Aorta (tissue), 5 donors: ENCODE data around the gene TTLL8. TPM values are rescaled to one million over a fixed set of nuclear protein-coding genes. Genes with fewer than 3 reads are reported as not detected.
A peak's percentile ranks its signal among the peaks of the same experiment; 100 is the strongest.

ENCODE experiments used
- ATAC-seq: fragments of 200-7000 bp; cut with Tn5 transposase; one replicate; pipeline ENCODE4 v1.9.1; 2022; ENCODE audit warnings: moderate library complexity; ENCODE audit not compliant: low FRiP score
- DNase-seq, 2 donors: peaks; one replicate each; pipeline ENCODE4 v3.0.0-alpha.2; 2020
- H3K27ac ChIP-seq, 2 donors: one replicate each; pipeline ENCODE4 v1.5.1; 2013; ENCODE audit warnings: low read length in 2 of 2, mild to moderate bottlenecking in 2 of 2, moderate library complexity in 2 of 2, control low read depth in 1 of 2, inconsistent platforms in 1 of 2, low read depth in 1 of 2
- H3K27me3 ChIP-seq, 2 donors: one replicate each; pipeline ENCODE4 v1.6.1; 2013; ENCODE audit warnings: control low read depth in 1 of 2, low read length in 1 of 2, mild to moderate bottlenecking in 1 of 2, moderate library complexity in 1 of 2; ENCODE audit not compliant: insufficient read depth in 2 of 2, control insufficient read depth in 1 of 2
- H3K36me3 ChIP-seq, 2 donors: one replicate each; pipeline ENCODE4 v1.6.1; 2013; ENCODE audit warnings: control low read depth in 1 of 2, low read length in 1 of 2, mild to moderate bottlenecking in 1 of 2; ENCODE audit not compliant: insufficient read depth in 2 of 2, control insufficient read depth in 1 of 2
- H3K4me1 ChIP-seq, 2 donors: one replicate each; pipeline ENCODE4 v1.6.1; 2013; ENCODE audit warnings: low read length in 2 of 2, control low read depth in 1 of 2, mild to moderate bottlenecking in 1 of 2, moderate library complexity in 1 of 2; ENCODE audit not compliant: insufficient read depth in 2 of 2, control insufficient read depth in 1 of 2
- H3K4me3 ChIP-seq, 2 donors: one replicate each; pipeline ENCODE4 v1.5.1; 2013; ENCODE audit warnings: low read length in 2 of 2, control low read depth in 1 of 2, mild to moderate bottlenecking in 1 of 2
- H3K9me3 ChIP-seq: one replicate; pipeline ENCODE4 v1.6.1; 2013; ENCODE audit warnings: mild to moderate bottlenecking, low read length; ENCODE audit not compliant: control insufficient read depth
- WGBS, 2 donors: extraction: QIAGEN DNeasy Blood & Tissue Kit; methylation state at CpG; one replicate each; pipeline ENCODE4 v1.1.7; 2013; 5-methylcytosine and 5-hydroxymethylcytosine counted together
- intact Hi-C, 2 donors: fragments of 100-400 bp; cut with DNase I; formaldehyde crosslinking; loops; one replicate each; pipeline versions ENCODE4 v1.14.2 to v1.15.0; 2022
- polyA plus RNA-seq, 2 donors: library from polyadenylated mRNA; stranded (reverse); fragments of 200-250 nt; gene quantifications; one replicate each; pipeline ENCODE4 v1.2.3, GENCODE V29; 2013
- total RNA-seq, 2 donors: library from RNA; stranded (reverse); fragmentation: NEBNext Ultra II Directional; extraction: Animal tissue kit (Norgen Biotek cat#: 25700); gene quantifications; one replicate each; pipeline ENCODE4 v1.2.1, GENCODE V29; 2021
- donor health status: healthy with polysubstance abuse.
- donor health status: Bipolar disorder and iron deficiency.
- donor health status: DM: no; HTN: no; CAD: no.
- donor health status: DM: no; HTN: no; CAD: no.
- donor health status: DM: yes; HTN: yes; CAD: no.

The TTLL8 gene
- total and polyA plus RNA-seq, 4 donors = not detected

DNA sequence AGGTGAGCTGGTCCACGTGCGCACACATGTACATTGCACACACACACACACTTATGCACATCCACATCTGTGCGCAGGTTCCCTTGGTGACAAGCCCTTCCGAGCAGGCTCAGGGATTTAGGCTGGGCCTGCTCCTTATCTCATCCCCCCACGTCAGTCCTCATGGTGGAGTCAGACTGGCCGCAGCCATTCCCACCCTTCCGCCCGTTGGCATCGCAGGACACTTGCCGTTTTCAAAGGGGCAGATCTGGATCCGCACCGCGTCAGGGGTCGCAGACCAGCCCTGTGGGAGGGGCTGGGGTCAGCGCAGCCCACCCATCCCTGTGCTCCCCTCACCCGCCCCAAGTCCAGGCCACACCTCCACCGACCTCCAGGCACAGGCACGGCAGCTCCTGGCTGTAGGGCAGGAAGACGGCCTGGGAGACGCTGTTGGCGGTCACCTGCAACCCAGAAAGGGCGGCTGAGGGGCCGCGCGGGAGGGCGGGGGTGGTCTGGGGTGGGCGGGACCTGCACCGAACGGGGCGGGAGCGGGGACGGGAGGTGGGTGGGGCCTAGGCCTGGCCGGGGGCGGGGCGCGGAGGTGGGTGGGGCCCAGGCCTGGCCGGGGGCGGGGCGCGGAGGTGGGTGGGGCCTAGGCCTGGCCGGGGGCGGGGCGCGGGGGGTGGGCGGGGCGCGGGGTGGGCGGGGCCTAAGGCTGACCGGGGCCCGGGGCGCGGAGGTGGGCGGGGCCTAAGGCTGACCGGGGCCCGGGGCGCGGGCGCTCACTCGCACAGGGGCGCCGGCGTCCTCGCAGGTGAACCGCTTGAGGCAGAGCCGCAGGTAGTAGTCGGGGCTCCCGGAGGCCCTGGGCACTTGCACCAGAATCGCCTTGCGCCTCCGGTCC, 58.8 kb downstream of the TTLL8 start:
- peak in 1 of 2 donors; percentile 55 for DNase-seq
- H3K4me3 ChIP-seq = no peak overlapping the region

GRCh38 chr22:49998718-49999062, 59.4 kb downstream of the TTLL8 start:
- ATAC-seq = no peak
- H3K4me3 ChIP-seq = no peak overlapping the region
- H3K36me3 ChIP-seq = no peaks in the 10 kb centered on the region
- no peaks in the 10 kb centered on the region for H3K9me3 ChIP-seq
- no peak overlapping the region for H3K27ac ChIP-seq
- peak in 1 of 2 donors; percentile 55 for DNase-seq
- no peaks in the 10 kb centered on the region for H3K27me3 ChIP-seq
- H3K4me1 ChIP-seq = no peaks in the 10 kb centered on the region
- 92 to 93% methylated on average over 14 of the region's 14 CpGs for WGBS, 2 donors
- intact Hi-C loops = no loop called here

More for the DNA sequence above, 58.8 kb downstream of the TTLL8 start:
- no peaks in the 10 kb centered on the region for H3K4me1 ChIP-seq
- no peaks in the 10 kb centered on the region for H3K27me3 ChIP-seq
- H3K36me3 ChIP-seq = no peaks in the 10 kb centered on the region
- ATAC-seq = no peak
- H3K9me3 ChIP-seq = no peaks in the 10 kb centered on the region
- intact Hi-C loops = no loop called here
- no peak overlapping the region for H3K27ac ChIP-seq
- WGBS, 2 donors = 12 to 20% methylated on average over 31 to 70 of the region's 70 CpGs

- H3K36me3 ChIP-seq = no peaks in the 10 kb centered on the region
- H3K4me3 ChIP-seq = no peak overlapping the region
- H3K27me3 ChIP-seq = no peaks in the 10 kb centered on the region
- intact Hi-C loops = no loop called here
- no peak for ATAC-seq
- H3K4me1 ChIP-seq = no peaks in the 10 kb centered on the region
- DNase-seq = peak in 1 of 2 donors; percentile 70
- WGBS, 2 donors = 93 to 95% methylated on average over 19 to 21 of the region's 21 CpGs
- H3K27ac ChIP-seq = no peak overlapping the region
- no peaks in the 10 kb centered on the region for H3K9me3 ChIP-seq
Measured at GRCh38 chr22:49997932-49998717, 60.0 kb downstream of the TTLL8 start.

DNA sequence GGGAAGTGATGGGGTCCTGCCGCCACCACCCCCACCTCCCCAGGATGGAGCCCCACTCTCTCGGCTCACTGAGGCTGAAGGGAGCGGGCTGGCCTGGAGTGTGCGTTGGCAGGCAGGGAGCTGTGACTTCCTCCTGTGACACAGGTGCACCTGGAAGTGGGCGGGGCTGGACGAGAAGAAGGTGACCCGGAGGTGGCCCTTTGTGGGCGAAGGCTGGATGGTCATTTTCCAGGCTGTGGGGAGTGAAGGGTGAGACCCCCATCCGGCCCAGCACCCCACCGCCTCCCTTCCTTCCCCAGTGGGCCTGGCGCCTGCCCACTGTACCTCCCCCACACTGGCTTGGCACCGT, 60.9 kb downstream of the TTLL8 start:
- DNase-seq (peak in 1 of 2 donors; percentile 55), ATAC-seq (no peak)
- 92 to 94% methylated on average over 8 to 12 of the region's 12 CpGs for WGBS, 2 donors
- intact Hi-C loops = no loop called here
- Histone ChIP-seq H3K36me3 (no peaks in the 10 kb centered on the region), H3K27ac (no peak overlapping the region), H3K9me3 (no peaks in the 10 kb centered on the region), H3K4me1 (no peaks in the 10 kb centered on the region), H3K27me3 (no peaks in the 10 kb centered on the region), H3K4me3 (no peak overlapping the region)

DNA sequence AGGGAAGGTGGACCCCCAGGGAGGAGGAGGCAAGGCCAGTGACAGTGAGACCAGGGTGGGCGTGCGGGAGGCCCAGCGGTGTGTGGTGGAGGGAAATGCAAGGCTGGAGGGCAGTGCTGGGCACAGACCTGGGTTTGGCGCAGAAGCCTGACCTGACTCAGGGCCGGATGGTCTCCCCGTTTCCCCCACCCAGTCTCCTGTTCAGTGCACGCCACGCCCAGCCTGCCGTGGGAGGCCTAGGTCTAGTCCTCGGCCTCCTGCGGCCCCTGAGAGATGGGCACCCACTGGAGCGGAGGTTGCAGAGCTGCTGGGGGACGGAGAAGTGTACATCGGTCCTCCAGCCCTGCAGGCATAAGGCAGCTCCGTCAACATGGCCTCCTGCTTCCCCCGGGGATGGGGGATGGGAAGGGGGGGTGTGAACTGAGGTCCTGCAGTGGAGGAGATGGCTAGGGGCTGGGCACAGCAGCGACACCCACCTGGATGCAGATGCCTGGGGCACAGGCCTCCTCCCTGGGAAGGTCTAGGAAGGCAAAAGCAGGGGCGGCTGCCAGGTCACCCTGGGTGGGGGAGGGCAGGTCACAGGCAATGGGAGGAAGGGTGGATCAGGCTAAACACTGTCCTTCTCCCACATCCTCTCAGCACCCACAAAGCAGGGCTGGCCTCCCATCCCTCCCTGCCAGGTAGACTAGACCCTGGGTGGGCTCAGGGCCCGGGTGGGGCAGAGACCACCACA, 61.4 kb downstream of the TTLL8 start:
- WGBS, 2 donors = 88 to 89% methylated on average over 19 of the region's 19 CpGs
- ATAC-seq (no peak), DNase-seq (peak in 1 of 2 donors; percentile 68)
- no peaks in the 10 kb centered on the region for H3K9me3 ChIP-seq
- H3K27me3 ChIP-seq = no peaks in the 10 kb centered on the region
- H3K36me3 ChIP-seq = no peaks in the 10 kb centered on the region
- H3K4me3 ChIP-seq = no peak overlapping the region
- H3K27ac ChIP-seq = no peak overlapping the region
- intact Hi-C loops = no loop called here
- H3K4me1 ChIP-seq = no peaks in the 10 kb centered on the region

- Histone ChIP-seq H3K4me3 (no peak overlapping the region), H3K4me1 (no peaks in the 10 kb centered on the region), H3K27ac (no peak overlapping the region), H3K27me3 (no peaks in the 10 kb centered on the region), H3K36me3 (no peaks in the 10 kb centered on the region), H3K9me3 (no peaks in the 10 kb centered on the region)
- WGBS, 2 donors = 89 to 90% methylated on average over 4 of the region's 4 CpGs
- ATAC-seq (no peak), DNase-seq (peak in 1 of 2 donors; percentile 51)
- intact Hi-C loops = no loop called here
Measured at GRCh38 chr22:49996119-49996517, 62.0 kb downstream of the TTLL8 start.

DNA sequence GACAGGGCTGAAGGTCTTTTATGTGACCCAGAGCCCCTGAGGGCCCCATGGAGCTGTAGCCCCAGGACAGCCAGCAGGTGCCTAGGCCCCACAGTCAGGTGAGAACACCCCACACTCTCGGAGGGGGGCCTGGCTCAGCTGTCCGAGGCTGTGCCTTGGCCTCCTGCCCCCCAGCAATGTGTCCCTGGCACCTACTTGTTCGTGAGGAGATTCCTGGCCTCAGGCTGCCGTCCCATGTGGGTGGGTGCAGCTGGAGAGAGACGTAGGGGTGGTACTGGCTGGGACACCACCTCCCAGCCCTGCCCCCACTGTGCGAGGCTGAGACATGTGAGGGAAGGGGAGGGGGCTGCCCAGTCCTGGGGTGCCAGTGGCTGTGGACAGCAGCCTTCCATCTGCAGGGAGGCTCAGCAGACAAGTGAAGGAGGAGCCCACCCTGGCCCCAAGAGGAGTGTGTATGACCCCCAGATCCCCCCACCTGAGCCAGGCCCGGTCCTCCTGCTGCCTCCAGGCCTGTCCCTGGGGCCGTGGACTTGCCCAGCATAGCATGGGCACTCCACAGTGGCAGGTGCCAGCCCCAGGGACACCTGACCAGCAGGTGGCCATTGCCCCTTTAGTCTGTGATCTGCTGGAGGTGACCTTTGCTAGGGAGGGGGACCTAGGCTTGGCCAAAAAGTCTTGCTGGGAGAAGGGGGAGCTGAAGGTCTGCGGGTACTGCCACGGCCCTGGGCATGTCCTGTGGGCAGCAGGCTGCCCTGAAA, 62.6 kb downstream of the TTLL8 start:
- Histone ChIP-seq H3K4me1 (no peaks in the 10 kb centered on the region), H3K9me3 (peaks cover 2% of the 10 kb centered on the region), H3K27ac (no peak overlapping the region), H3K36me3 (no peaks in the 10 kb centered on the region), H3K4me3 (no peak overlapping the region), H3K27me3 (no peaks in the 10 kb centered on the region)
- 83 to 85% methylated on average over 10 of the region's 10 CpGs for WGBS, 2 donors
- intact Hi-C loops = no loop called here
- no peak for ATAC-seq
- peak; percentile 44 to 60 for DNase-seq

DNA sequence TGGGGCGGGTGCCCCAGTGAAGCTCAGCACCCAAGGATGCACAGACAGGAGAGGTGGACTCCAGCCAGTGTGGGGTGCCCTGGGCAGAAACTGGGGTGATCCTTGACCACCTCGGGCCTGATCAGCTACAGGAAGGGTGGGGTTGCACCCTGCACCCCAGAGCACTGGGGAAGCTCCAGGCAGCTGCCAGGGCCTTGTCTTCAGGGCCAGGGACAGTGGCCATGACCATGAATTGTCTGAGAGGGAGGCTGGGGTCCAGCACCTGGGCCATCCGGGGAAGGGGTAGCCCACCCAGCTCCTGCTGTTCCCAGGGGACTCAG, 63.1 kb downstream of the TTLL8 start:
- peaks cover 2% of the 10 kb centered on the region for H3K9me3 ChIP-seq
- no peak for ATAC-seq
- intact Hi-C loops = no loop called here
- 76 to 88% methylated on average over 3 of the region's 3 CpGs for WGBS, 2 donors
- H3K4me3 ChIP-seq = no peak overlapping the region
- H3K36me3 ChIP-seq = no peaks in the 10 kb centered on the region
- no peaks in the 10 kb centered on the region for H3K4me1 ChIP-seq
- DNase-seq = peak in 1 of 2 donors; percentile 71
- no peak overlapping the region for H3K27ac ChIP-seq
- no peaks in the 10 kb centered on the region for H3K27me3 ChIP-seq
